WTC11 (cell line): ENCODE results near the gene KIN. TPM values are rescaled to one million over a fixed set of nuclear protein-coding genes. Genes with fewer than 3 reads are reported as not detected.

Source experiments
- ATAC-seq: fragments of 200-7000 bp; cut with Tn5 transposase; 2 replicates; pipeline ENCODE4 v1.10.0; 2021; ENCODE audit warnings: mild to moderate bottlenecking, moderate library complexity
- CTCF ChIA-PET: fragments of 300-600 bp; sonication (Branson Sonifier 250); formaldehyde crosslinking; loops from one replicate; lab custom pipeline; 2021; ENCODE audit warnings: antibody characterized with exemption; lab: Charles Lee
- POLR2A ChIA-PET: fragments of 350-600 bp; sonication (Branson Sonifier 250); formaldehyde crosslinking; loops from one replicate; lab custom pipeline; 2021; ENCODE audit warnings: antibody characterized with exemption; lab: Charles Lee
- DNase-seq: peaks from one replicate; pipeline ENCODE4 v3.0.0; 2021; ENCODE audit warnings: low spot score
- H3K27ac Mint-ChIP-seq: 2 replicates; pipeline ENCODE4 v1.8.0; 2021; ENCODE audit warnings: mixed read lengths
- H3K27me3 Mint-ChIP-seq: 2 replicates; pipeline ENCODE4 v1.8.0; 2021; ENCODE audit warnings: low read depth, mild to moderate bottlenecking, moderate library complexity, mixed read lengths
- H3K36me3 Mint-ChIP-seq: 2 replicates; pipeline ENCODE4 v1.8.0; 2021; ENCODE audit warnings: mixed read lengths
- H3K4me1 Mint-ChIP-seq: 2 replicates; pipeline ENCODE4 v1.8.0; 2022; ENCODE audit warnings: mixed read lengths
- H3K4me3 Mint-ChIP-seq: 2 replicates; pipeline ENCODE4 v1.8.0; 2021; ENCODE audit warnings: mild to moderate bottlenecking, moderate library complexity, mixed read lengths
- H3K9me3 Mint-ChIP-seq: 2 replicates; pipeline ENCODE4 v1.8.0; 2021; ENCODE audit warnings: mixed read lengths
- CREM ChIP-seq: sonication (generic); formaldehyde crosslinking; IDR thresholded peaks from 2 replicates; pipeline ENCODE4 v1.8.1; 2022; ENCODE audit warnings: mild to moderate bottlenecking, missing genetic modification reagents, moderate library complexity
- ETV6 ChIP-seq: sonication (generic); formaldehyde crosslinking; IDR thresholded peaks from 2 replicates; pipeline ENCODE4 v1.8.1; 2022; ENCODE audit warnings: mild to moderate bottlenecking, missing genetic modification reagents
- FOXK1 ChIP-seq: sonication (generic); formaldehyde crosslinking; IDR thresholded peaks from 2 replicates; pipeline ENCODE4 v1.8.0; 2022; ENCODE audit warnings: mild to moderate bottlenecking, moderate library complexity, missing genetic modification reagents
- GABPB1 ChIP-seq: sonication (generic); formaldehyde crosslinking; IDR thresholded peaks from 2 replicates; pipeline ENCODE4 v1.8.1; 2023; ENCODE audit warnings: mild to moderate bottlenecking, missing genetic modification reagents
- GTF2I ChIP-seq: fragments of 250-450 bp; sonication (Bioruptor Pico); conservative IDR thresholded peaks from 2 replicates; pipeline ENCODE4 v1.4.0; 2021; ENCODE audit warnings: mild to moderate bottlenecking
- JUN ChIP-seq: sonication (generic); formaldehyde crosslinking; IDR thresholded peaks from 2 replicates; pipeline ENCODE4 v1.8.0; 2023; ENCODE audit warnings: mild to moderate bottlenecking, missing genetic modification reagents
- MXD4 ChIP-seq: fragments of 250-450 bp; sonication (Bioruptor Pico); IDR thresholded peaks from 2 replicates; pipeline ENCODE4 v1.8.0; 2021; ENCODE audit warnings: mild to moderate bottlenecking, moderate library complexity, borderline replicate concordance
- MYBL2 ChIP-seq: sonication (generic); formaldehyde crosslinking; IDR thresholded peaks from 2 replicates; pipeline ENCODE4 v1.8.1; 2023; ENCODE audit warnings: mild to moderate bottlenecking, moderate library complexity, missing genetic modification reagents
- NFATC4 ChIP-seq: fragments of 250-450 bp; sonication (Bioruptor Pico); IDR thresholded peaks from 2 replicates; pipeline ENCODE4 v1.9.0; 2021; ENCODE audit warnings: mild to moderate bottlenecking
- OVOL2 ChIP-seq: fragments of 250-450 bp; sonication (Bioruptor Pico); IDR thresholded peaks from 2 replicates; pipeline ENCODE4 v1.9.0; 2021; ENCODE audit warnings: mild to moderate bottlenecking, borderline replicate concordance
- TEAD1 ChIP-seq: sonication (generic); formaldehyde crosslinking; IDR thresholded peaks from 2 replicates; pipeline ENCODE4 v1.8.0; 2022; ENCODE audit warnings: mild to moderate bottlenecking, missing genetic modification reagents
- ZNF121 ChIP-seq: sonication (generic); formaldehyde crosslinking; IDR thresholded peaks from 2 replicates; pipeline ENCODE4 v1.8.0; 2023; ENCODE audit warnings: missing genetic modification reagents
- ZNF138 ChIP-seq: sonication (generic); formaldehyde crosslinking; conservative IDR thresholded peaks from 2 replicates; pipeline ENCODE4 v1.8.1; 2022; ENCODE audit warnings: mild to moderate bottlenecking, moderate library complexity, missing genetic modification reagents
- ZNF219 ChIP-seq: sonication (generic); formaldehyde crosslinking; IDR thresholded peaks from 2 replicates; pipeline ENCODE4 v1.8.0; 2023; ENCODE audit warnings: missing genetic modification reagents, mild to moderate bottlenecking, borderline replicate concordance
- ZNF396 ChIP-seq: fragments of 250-450 bp; sonication (Bioruptor Pico); IDR thresholded peaks from 2 replicates; pipeline ENCODE4 v1.8.0; 2021; ENCODE audit warnings: mild to moderate bottlenecking, moderate library complexity, borderline replicate concordance
- ZNF416 ChIP-seq: fragments of 250-450 bp; sonication (Bioruptor Pico); IDR thresholded peaks from 2 replicates; pipeline ENCODE4 v1.9.0; 2021; ENCODE audit warnings: mild to moderate bottlenecking, inconsistent platforms
- ZNF532 ChIP-seq: fragments of 250-450 bp; sonication (Bioruptor Pico); IDR thresholded peaks from 2 replicates; pipeline ENCODE4 v1.9.0; 2021; ENCODE audit warnings: mild to moderate bottlenecking, borderline replicate concordance
- total RNA-seq: library from RNA; stranded (reverse); gene quantifications from 3 replicates; pipeline ENCODE4 v1.2.3, GENCODE V29; 2021
- TF ChIP-seq, protein P1 (sequence below): fragments of 250-450 bp; sonication (Bioruptor Pico); IDR thresholded peaks from 2 replicates; pipeline ENCODE4 v1.8.0; 2021; ENCODE audit warnings: mild to moderate bottlenecking

Gene KIN
- total RNA-seq, 1 experiment from 2014 or later, result 13.1 TPM

DNA sequence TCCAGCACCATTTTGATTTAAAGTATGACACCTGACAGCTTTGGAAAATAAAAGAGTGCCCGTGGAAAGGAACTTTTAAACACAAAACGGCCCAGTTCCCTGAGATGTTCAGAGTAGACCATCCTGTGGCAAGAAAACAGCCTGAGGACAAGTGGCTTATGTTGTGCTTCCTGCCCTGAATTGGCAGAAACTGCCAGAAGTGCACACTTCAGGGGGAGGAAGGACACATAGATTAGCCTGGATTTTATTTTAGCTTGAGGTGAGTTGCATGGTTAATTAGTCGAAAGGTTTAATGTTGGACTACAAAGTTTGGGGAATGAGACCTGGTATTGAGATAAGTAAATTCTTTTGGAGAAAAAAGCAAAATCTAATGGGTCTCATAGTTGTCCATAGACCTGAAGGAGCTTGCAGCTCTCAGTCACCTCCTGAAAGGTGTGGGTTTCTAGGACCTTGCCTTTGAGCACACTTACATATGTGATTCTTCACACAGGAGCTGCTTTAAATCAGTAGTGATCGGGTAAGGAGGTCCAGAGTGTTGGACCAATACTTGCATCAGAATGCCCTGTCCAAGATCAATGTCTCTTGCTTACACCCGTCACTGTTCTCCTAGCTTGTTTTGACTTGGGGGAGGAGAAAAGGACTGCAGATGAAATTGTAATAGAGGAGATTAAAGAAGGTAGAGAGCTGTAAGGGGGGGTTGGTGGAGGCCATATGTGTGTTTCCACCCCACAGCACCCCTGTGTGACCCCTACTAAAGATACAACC is 79.8 kb downstream of the KIN start:
- DNase-seq (no peak), ATAC-seq (no peak)
- POLR2A ChIA-PET, result no interaction called here
- peaks cover 14% of the 10 kb centered on the region for H3K9me3 Mint-ChIP-seq
- H3K4me1 Mint-ChIP-seq, result peaks cover 3% of the 10 kb centered on the region; the same call in 1 of the 2 replicates
- H3K27ac Mint-ChIP-seq, result no peak overlapping the region
- no peak overlapping the region for H3K4me3 Mint-ChIP-seq
- no peaks in the 10 kb centered on the region for H3K36me3 Mint-ChIP-seq
- CTCF ChIA-PET, result interaction anchor here (1.2 to 1.6 kb wide), 3 partner anchors 21 to 182 kb away, joined by 4 read pairs; no protein-coding TSS in a partner anchor
- TF ChIP-seq ZNF138 (CRISPR knock-in tag) (no peak), GABPB1 (CRISPR knock-in tag) (peak; percentile 36; the same call in 1 of the 2 replicates)
- H3K27me3 Mint-ChIP-seq, result peaks cover 3% of the 10 kb centered on the region

- peaks cover 7% of the 10 kb centered on the region for H3K4me1 Mint-ChIP-seq
- H3K27me3 Mint-ChIP-seq, result peaks cover 3% of the 10 kb centered on the region
- H3K9me3 Mint-ChIP-seq, result peaks cover 14% of the 10 kb centered on the region
- DNase-seq (no peak), ATAC-seq (no peak)
- no peaks in the 10 kb centered on the region for H3K36me3 Mint-ChIP-seq
- POLR2A ChIA-PET, result no interaction called here
- H3K27ac Mint-ChIP-seq, result no peak overlapping the region
- TF ChIP-seq JUN (CRISPR knock-in tag) (no peak), GABPB1 (CRISPR knock-in tag) (peak; percentile 62; the same call in 1 of the 2 replicates), ZNF416 (no peak)
- CTCF ChIA-PET, result interaction anchor here (1.5 to 1.6 kb wide), 2 partner anchors 20 to 177 kb away, joined by 4 read pairs; no protein-coding TSS in a partner anchor
- H3K4me3 Mint-ChIP-seq, result no peak overlapping the region
Observed at GRCh38 chr10:7707102-7707501, 80.7 kb downstream of the KIN start.

DNA sequence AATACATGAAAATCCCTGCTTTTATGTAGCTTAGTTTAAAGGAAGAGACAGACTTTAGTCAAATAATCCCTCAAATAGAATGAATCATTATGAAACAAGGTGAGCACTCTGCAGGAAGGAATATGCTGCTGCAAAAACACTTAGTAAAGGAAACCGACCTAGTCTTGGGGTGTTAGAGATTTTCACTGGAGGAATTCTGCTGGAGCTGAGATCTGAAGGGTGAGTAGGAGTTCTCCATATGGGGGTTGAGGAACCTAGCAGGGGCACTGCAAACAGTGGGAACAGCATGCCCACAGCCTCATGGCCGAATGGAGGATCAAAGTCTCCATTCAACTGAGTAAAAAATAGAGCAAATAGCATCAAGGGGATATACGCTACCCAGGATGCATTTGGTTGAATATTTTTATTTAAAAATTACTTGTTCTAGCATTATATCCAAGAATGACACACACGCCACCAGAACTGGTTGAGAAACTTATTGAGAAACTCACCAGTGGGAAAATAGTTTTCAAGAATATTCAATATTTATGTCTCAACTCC is 81.2 kb downstream of the KIN start:
- ChIA-PET POLR2A (no interaction called here), CTCF (interaction anchor here (1.0 to 1.5 kb wide), 3 partner anchors 20 to 181 kb away, joined by 3 to 6 read pairs (median 4); no protein-coding TSS in a partner anchor)
- H3K4me3 Mint-ChIP-seq, result no peak overlapping the region
- DNase-seq, result no peak
- no peak overlapping the region for H3K27ac Mint-ChIP-seq
- ATAC-seq, result no peak
- peaks cover 11% of the 10 kb centered on the region for H3K9me3 Mint-ChIP-seq
- peaks cover 7% of the 10 kb centered on the region for H3K4me1 Mint-ChIP-seq
- H3K27me3 Mint-ChIP-seq, result peaks cover 3% of the 10 kb centered on the region
- H3K36me3 Mint-ChIP-seq, result no peaks in the 10 kb centered on the region
- TF ChIP-seq NFATC4 (CRISPR knock-in tag) (no peak), JUN (CRISPR knock-in tag) (no peak), FOXK1 (CRISPR knock-in tag) (no peak), ZNF121 (CRISPR knock-in tag) (no peak), TEAD1 (no peak), MXD4 (CRISPR knock-in tag) (no peak), OVOL2 (no peak), CREM (CRISPR knock-in tag) (no peak), GTF2I (CRISPR knock-in tag) (no peak), ZNF219 (CRISPR knock-in tag) (no peak), ZNF532 (no peak), MYBL2 (CRISPR knock-in tag) (no peak), ETV6 (no peak), ZNF396 (CRISPR knock-in tag) (no peak)
- TF ChIP-seq, protein P1, sequence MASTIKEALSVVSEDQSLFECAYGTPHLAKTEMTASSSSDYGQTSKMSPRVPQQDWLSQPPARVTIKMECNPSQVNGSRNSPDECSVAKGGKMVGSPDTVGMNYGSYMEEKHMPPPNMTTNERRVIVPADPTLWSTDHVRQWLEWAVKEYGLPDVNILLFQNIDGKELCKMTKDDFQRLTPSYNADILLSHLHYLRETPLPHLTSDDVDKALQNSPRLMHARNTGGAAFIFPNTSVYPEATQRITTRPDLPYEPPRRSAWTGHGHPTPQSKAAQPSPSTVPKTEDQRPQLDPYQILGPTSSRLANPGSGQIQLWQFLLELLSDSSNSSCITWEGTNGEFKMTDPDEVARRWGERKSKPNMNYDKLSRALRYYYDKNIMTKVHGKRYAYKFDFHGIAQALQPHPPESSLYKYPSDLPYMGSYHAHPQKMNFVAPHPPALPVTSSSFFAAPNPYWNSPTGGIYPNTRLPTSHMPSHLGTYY (CRISPR knock-in tag), result no peak
